Endodermal cell (in vitro differentiated cells): ENCODE results near the gene RASGRF1. TPM values are rescaled to one million over a fixed set of nuclear protein-coding genes. Genes with fewer than 3 reads are reported as not detected.

ENCODE experiments used
- DNase-seq: peaks from one replicate; pipeline ENCODE4 v3.0.0-alpha.2; 2017
- H3K27ac ChIP-seq: 2 replicates; pipeline ENCODE4 v1.5.1; 2013; ENCODE audit warnings: mild to moderate bottlenecking, low read depth, low read length, moderate library complexity
- H3K27me3 ChIP-seq: 2 replicates; pipeline ENCODE4 v1.6.1; 2013; ENCODE audit warnings: mild to moderate bottlenecking, low read length, moderate library complexity; ENCODE audit not compliant: insufficient read depth, control insufficient read depth, poor library complexity, severe bottlenecking
- H3K36me3 ChIP-seq: 2 replicates; pipeline ENCODE4 v1.7.0; 2013; ENCODE audit warnings: mild to moderate bottlenecking, low read length, moderate library complexity; ENCODE audit not compliant: control insufficient read depth, insufficient read depth
- H3K4me1 ChIP-seq: one replicate; pipeline ENCODE4 v1.7.0; 2013; ENCODE audit warnings: low read length; ENCODE audit not compliant: control insufficient read depth, insufficient read depth
- H3K4me3 ChIP-seq: 2 replicates; pipeline ENCODE4 v1.5.1; 2013; ENCODE audit warnings: mild to moderate bottlenecking, low read length, moderate library complexity
- H3K9ac ChIP-seq: 2 replicates; pipeline ENCODE4 v1.6.1; 2013; ENCODE audit warnings: mild to moderate bottlenecking, low read length, moderate library complexity; ENCODE audit not compliant: poor library complexity, severe bottlenecking; ENCODE audit errors: extremely low read depth
- H3K9me3 ChIP-seq: 2 replicates; pipeline ENCODE4 v1.6.1; 2013; ENCODE audit warnings: mild to moderate bottlenecking, low read length, moderate library complexity; ENCODE audit not compliant: control insufficient read depth
- H3K27ac Mint-ChIP-seq: 2 replicates; pipeline ENCODE4 v1.8.0; 2020; ENCODE audit warnings: mixed read lengths
- H3K27me3 Mint-ChIP-seq: 2 replicates; pipeline ENCODE4 v1.8.0; 2021; ENCODE audit warnings: mild to moderate bottlenecking, mixed read lengths; ENCODE audit not compliant: insufficient read depth
- H3K36me3 Mint-ChIP-seq: 2 replicates; pipeline ENCODE4 v1.8.0; 2020; ENCODE audit warnings: low read depth, mixed read lengths
- H3K4me1 Mint-ChIP-seq: 2 replicates; pipeline ENCODE4 v1.8.0; 2020; ENCODE audit warnings: mixed read lengths
- H3K4me3 Mint-ChIP-seq: 2 replicates; pipeline ENCODE4 v1.8.0; 2020; ENCODE audit warnings: mild to moderate bottlenecking, moderate library complexity, mixed read lengths
- H3K9me3 Mint-ChIP-seq: 2 replicates; pipeline ENCODE4 v1.8.0; 2020; ENCODE audit warnings: mild to moderate bottlenecking, mixed read lengths
- WGBS, 2 experiments: methylation state at CpG; one replicate each; pipeline versions ENCODE4 v1.1.5 to v1.1.7; 2013; ENCODE audit warnings: missing lambda C conversion rate in 2 of 2, mixed read lengths in 1 of 2; ENCODE audit not compliant: insufficient coverage in 1 of 2, insufficient read length in 1 of 2; 5-methylcytosine and 5-hydroxymethylcytosine counted together
- total RNA-seq, 2 donors: library from RNA; stranded (reverse); fragmentation: NEBNext Ultra II Directional in 1 of 2; extraction: Animal tissue kit (Norgen Biotek cat#: 25700) in 1 of 2; gene quantifications; 2 replicates in 1 of 2; 3 replicates in 1 of 2; pipeline ENCODE4 v1.2.1, GENCODE V29; 2021
- TF ChIP-seq, protein P1 (sequence below): fragments of 200-600 bp; sonication (generic); conservative IDR thresholded peaks from 2 replicates; pipeline ENCODE4 v1.5.0; 2021; ENCODE audit warnings: antibody characterized with exemption, mild to moderate bottlenecking

RASGRF1 gene
- total RNA-seq, 2 donors from 2014 or later = 0.20 TPM; not detected in 1

- Histone ChIP-seq H3K4me3 (no peak overlapping the region), H3K36me3 (no peaks in the 10 kb centered on the region), H3K9me3 (no peaks in the 10 kb centered on the region), H3K9ac (no peak overlapping the region), H3K27me3 (no peaks in the 10 kb centered on the region), H3K4me1 (no peaks in the 10 kb centered on the region), H3K27ac (no peak overlapping the region)
- H3K4me1 Mint-ChIP-seq = peaks cover 3% of the 10 kb centered on the region
- TF ChIP-seq, protein P1, sequence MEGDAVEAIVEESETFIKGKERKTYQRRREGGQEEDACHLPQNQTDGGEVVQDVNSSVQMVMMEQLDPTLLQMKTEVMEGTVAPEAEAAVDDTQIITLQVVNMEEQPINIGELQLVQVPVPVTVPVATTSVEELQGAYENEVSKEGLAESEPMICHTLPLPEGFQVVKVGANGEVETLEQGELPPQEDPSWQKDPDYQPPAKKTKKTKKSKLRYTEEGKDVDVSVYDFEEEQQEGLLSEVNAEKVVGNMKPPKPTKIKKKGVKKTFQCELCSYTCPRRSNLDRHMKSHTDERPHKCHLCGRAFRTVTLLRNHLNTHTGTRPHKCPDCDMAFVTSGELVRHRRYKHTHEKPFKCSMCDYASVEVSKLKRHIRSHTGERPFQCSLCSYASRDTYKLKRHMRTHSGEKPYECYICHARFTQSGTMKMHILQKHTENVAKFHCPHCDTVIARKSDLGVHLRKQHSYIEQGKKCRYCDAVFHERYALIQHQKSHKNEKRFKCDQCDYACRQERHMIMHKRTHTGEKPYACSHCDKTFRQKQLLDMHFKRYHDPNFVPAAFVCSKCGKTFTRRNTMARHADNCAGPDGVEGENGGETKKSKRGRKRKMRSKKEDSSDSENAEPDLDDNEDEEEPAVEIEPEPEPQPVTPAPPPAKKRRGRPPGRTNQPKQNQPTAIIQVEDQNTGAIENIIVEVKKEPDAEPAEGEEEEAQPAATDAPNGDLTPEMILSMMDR = no peak
- peaks cover 2% of the 10 kb centered on the region for H3K27me3 Mint-ChIP-seq
- H3K9me3 Mint-ChIP-seq = no peaks in the 10 kb centered on the region
- no peak overlapping the region for H3K27ac Mint-ChIP-seq
- DNase-seq = no peak
- WGBS, 2 experiments = 91 to 94% methylated on average over 6 to 15 of the region's 15 CpGs
- no peak overlapping the region for H3K4me3 Mint-ChIP-seq
- H3K36me3 Mint-ChIP-seq = no peaks in the 10 kb centered on the region
Measured at GRCh38 chr15:78991879-78992278, 98.7 kb downstream of the RASGRF1 start.

- Mint-ChIP-seq H3K4me3 (no peak overlapping the region), H3K36me3 (no peaks in the 10 kb centered on the region), H3K4me1 (peaks cover 3% of the 10 kb centered on the region), H3K27ac (no peak overlapping the region), H3K27me3 (peaks cover 2% of the 10 kb centered on the region), H3K9me3 (no peaks in the 10 kb centered on the region)
- Histone ChIP-seq H3K36me3 (no peaks in the 10 kb centered on the region), H3K4me3 (no peak overlapping the region), H3K9me3 (no peaks in the 10 kb centered on the region), H3K27me3 (no peaks in the 10 kb centered on the region), H3K4me1 (no peaks in the 10 kb centered on the region), H3K9ac (no peak overlapping the region), H3K27ac (no peak overlapping the region)
- DNase-seq = no peak
- TF ChIP-seq, protein P1 = no peak
- WGBS, 2 experiments = 93 to 98% methylated on average over 7 to 10 of the region's 10 CpGs
Measured at GRCh38 chr15:78991476-78991875, 99.1 kb downstream of the RASGRF1 start.

GRCh38 chr15:78990278-78990677 lies 100.3 kb downstream of the RASGRF1 start:
- Mint-ChIP-seq H3K27me3 (peaks cover 2% of the 10 kb centered on the region), H3K27ac (no peak overlapping the region)

More at GRCh38 chr15:78990278-78990677, 100.3 kb downstream of the RASGRF1 start:
- TF ChIP-seq, protein P1 = no peak
- no peak overlapping the region for H3K4me3 ChIP-seq
- DNase-seq = no peak
- 93% methylated on average over 1 of the region's 1 CpG; no CpG with 5 or more reads in 1 of the 2 experiments for WGBS, 2 experiments
- no peaks in the 10 kb centered on the region for H3K4me1 ChIP-seq
- no peaks in the 10 kb centered on the region for H3K9me3 ChIP-seq
- no peaks in the 10 kb centered on the region for H3K9me3 Mint-ChIP-seq
- H3K36me3 ChIP-seq = no peaks in the 10 kb centered on the region
- H3K4me1 Mint-ChIP-seq = no peaks in the 10 kb centered on the region
- no peaks in the 10 kb centered on the region for H3K27me3 ChIP-seq
- H3K4me3 Mint-ChIP-seq = no peak overlapping the region
- no peak overlapping the region for H3K9ac ChIP-seq
- no peaks in the 10 kb centered on the region for H3K36me3 Mint-ChIP-seq
- no peak overlapping the region for H3K27ac ChIP-seq
